ENCODE measurements around the gene E2F4.

Gene E2F4

DNA sequence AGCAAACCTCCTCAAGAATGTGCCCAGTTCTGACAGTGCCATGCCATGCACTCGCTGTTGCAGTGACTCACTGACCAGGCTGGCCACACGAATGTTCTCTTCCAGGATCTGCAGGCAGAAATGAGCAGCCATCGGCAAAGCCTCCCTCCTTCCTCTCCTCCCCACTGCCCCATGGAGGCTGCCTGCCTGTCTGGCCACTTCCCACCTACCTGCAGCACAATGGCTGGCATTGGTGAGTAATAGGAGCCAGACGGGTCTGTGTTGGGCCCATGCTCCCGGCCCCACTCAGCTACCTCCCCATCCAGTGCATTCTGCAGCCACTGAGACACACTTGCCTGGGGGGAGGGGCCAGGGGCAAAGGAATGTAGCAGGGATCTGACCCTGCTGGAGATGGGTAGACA lies 5.4 kb upstream of the E2F4 start:
- TF ChIP-seq CTCF (IDR thresholded peaks at IDR 0.05; ENCODE audit: extremely low read depth, insufficient read depth, missing control alignments), result no peak
- in situ Hi-C loops (cut with MboI; ENCODE audit: low pct_unique_long_range_greater_than_20kb, low sequenced_read_pairs, unreplicated experiment), result no loop called here
- DNase-seq (ENCODE audit: low spot score), result no peak

- TF ChIP-seq CTCF (IDR thresholded peaks at IDR 0.05; ENCODE audit: extremely low read depth, insufficient read depth, missing control alignments), result no peak
- no peak for DNase-seq (ENCODE audit: low spot score)
- in situ Hi-C loops (cut with MboI; ENCODE audit: low pct_unique_long_range_greater_than_20kb, low sequenced_read_pairs, unreplicated experiment), result no loop called here
Measured at GRCh38 chr16:67187175-67187890, 4.6 kb upstream of the E2F4 start.

GRCh38 chr16:67188323-67188722 lies 3.6 kb upstream of the E2F4 start:
- TF ChIP-seq CTCF (IDR thresholded peaks at IDR 0.05; ENCODE audit: extremely low read depth, insufficient read depth, missing control alignments), result no peak

DNA sequence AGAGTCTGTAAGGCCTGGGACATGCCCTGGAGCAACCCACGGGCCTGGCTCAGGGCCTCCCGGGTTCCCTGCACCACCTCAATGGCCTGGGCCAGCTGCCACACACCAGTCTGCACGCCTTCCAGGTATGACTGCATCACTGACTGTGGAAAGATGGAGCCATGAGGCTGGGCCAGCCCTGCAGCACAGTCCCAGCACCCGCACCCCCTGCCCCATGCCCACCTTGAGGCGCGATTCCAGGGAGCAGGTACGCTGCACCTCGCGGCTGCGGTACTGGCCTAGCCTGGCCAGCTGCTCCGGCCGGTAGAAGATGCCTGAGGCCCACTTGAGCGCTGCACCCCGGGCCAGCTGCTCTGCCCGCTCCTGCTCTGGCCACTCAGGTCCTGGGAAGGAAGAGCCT lies 3.2 kb upstream of the E2F4 start:
- no peak for TF ChIP-seq CTCF (IDR thresholded peaks at IDR 0.05; ENCODE audit: extremely low read depth, insufficient read depth, missing control alignments)
- in situ Hi-C loops (cut with MboI; ENCODE audit: low pct_unique_long_range_greater_than_20kb, low sequenced_read_pairs, unreplicated experiment), result no loop called here
- no peak for DNase-seq (ENCODE audit: low spot score)

More at GRCh38 chr16:67188323-67188722, 3.6 kb upstream of the E2F4 start:
- no peak for DNase-seq (ENCODE audit: low spot score)
- in situ Hi-C loops (cut with MboI; ENCODE audit: low pct_unique_long_range_greater_than_20kb, low sequenced_read_pairs, unreplicated experiment), result no loop called here

DNA sequence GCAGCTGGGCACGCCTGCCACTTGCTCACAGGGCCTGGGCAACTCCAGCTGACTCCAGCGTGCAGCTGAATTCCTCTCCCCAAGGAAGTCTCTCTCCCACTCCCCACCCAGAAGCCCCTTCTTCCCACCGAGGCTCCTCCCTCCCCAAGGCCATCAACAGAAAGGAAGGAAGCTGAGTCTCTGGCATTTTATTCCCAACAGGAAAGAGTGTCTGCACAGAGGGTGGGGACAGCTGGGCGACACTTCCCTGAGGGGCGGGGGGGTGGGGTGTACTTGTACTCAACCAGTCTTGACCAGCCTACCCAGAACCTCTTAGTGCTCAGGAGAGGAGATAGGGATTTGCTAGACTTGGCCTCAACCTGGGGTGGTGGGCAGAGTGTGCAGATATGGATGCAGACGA lies 1.9 kb upstream of the E2F4 start, which contains the start of gene EXOC3L1:
EXOC3L1 (minus strand) TSS at position 96 of the 400 bp plus-strand sequence. CDS start 460 bp downstream, outside the sequence.
- TF ChIP-seq CTCF (IDR thresholded peaks at IDR 0.05; ENCODE audit: extremely low read depth, insufficient read depth, missing control alignments), result no peak
- in situ Hi-C loops (cut with MboI; ENCODE audit: low pct_unique_long_range_greater_than_20kb, low sequenced_read_pairs, unreplicated experiment), result no loop called here
- DNase-seq (ENCODE audit: low spot score), result no peak

- TF ChIP-seq CTCF (IDR thresholded peaks at IDR 0.05; ENCODE audit: extremely low read depth, insufficient read depth, missing control alignments), result no peak
- DNase-seq (ENCODE audit: low spot score), result no peak
- in situ Hi-C loops (cut with MboI; ENCODE audit: low pct_unique_long_range_greater_than_20kb, low sequenced_read_pairs, unreplicated experiment), result no loop called here
Measured at GRCh38 chr16:67190448-67191399, 1.2 kb upstream of the E2F4 start.

All from GM13977 (cell line).